GM12878 (cell line): Measurements from ENCODE around the gene CLPX. TPM values are rescaled to one million over a fixed set of nuclear protein-coding genes. Genes with fewer than 3 reads are reported as not detected.

Experiments
- CBX5 ChIP-seq: sonication (generic); IDR thresholded peaks from 2 replicates; pipeline ENCODE4 v1.6.1; 2016; ENCODE audit warnings: low read depth, moderate library complexity, mild to moderate bottlenecking, inconsistent platforms
- CUX1 ChIP-seq: IDR thresholded peaks from 2 replicates; pipeline ENCODE4 v1.6.1; 2012; ENCODE audit warnings: improper control_type of control experiment, low read depth, low read length; ENCODE audit not compliant: insufficient replicate concordance
- E2F8 ChIP-seq: fragments of 450-650 bp; IDR thresholded peaks from 2 replicates; pipeline ENCODE4 v1.6.1; 2018; ENCODE audit warnings: mild to moderate bottlenecking, low read depth, moderate library complexity; ENCODE audit not compliant: partially characterized antibody
- EGR1 ChIP-seq, 2 experiments: IDR thresholded peaks; 1 replicate in 1 of 2; 2 replicates in 1 of 2; pipeline ENCODE4 v1.6.1; 2011 to 2012; ENCODE audit warnings: low read depth in 2 of 2, low read length in 2 of 2, borderline replicate concordance in 1 of 2, mild to moderate bottlenecking in 1 of 2, moderate library complexity in 1 of 2
- ELK1 ChIP-seq: IDR thresholded peaks from 2 replicates; pipeline ENCODE4 v1.6.1; 2012; ENCODE audit warnings: low read depth, low read length, improper control_type of control experiment
- HDAC6 ChIP-seq: fragments of 200-600 bp; sonication (generic); IDR thresholded peaks from one replicate; pipeline ENCODE4 v1.8.0; 2017; ENCODE audit warnings: antibody characterized with exemption; ENCODE audit not compliant: unreplicated experiment
- HSF1 ChIP-seq: fragments of 150-350 bp; IDR thresholded peaks from 2 replicates; pipeline ENCODE4 v1.6.1; 2014; ENCODE audit warnings: mild to moderate bottlenecking, low read depth, low read length
- IKZF1 ChIP-seq: fragments of 450-650 bp; conservative IDR thresholded peaks from 2 replicates; pipeline ENCODE4 v1.6.1; 2017; ENCODE audit warnings: antibody characterized with exemption, mild to moderate bottlenecking
- MEF2A ChIP-seq: IDR thresholded peaks from 2 replicates; pipeline ENCODE4 v1.6.1; 2011; ENCODE audit warnings: low read depth, mild to moderate bottlenecking, low read length, moderate library complexity; ENCODE audit not compliant: insufficient read depth
- SKIL ChIP-seq: fragments of 450-650 bp; IDR thresholded peaks from 2 replicates; pipeline ENCODE4 v1.6.1; 2017; ENCODE audit warnings: mild to moderate bottlenecking, low read depth, inconsistent platforms; ENCODE audit not compliant: poor library complexity, severe bottlenecking
- SMAD1 ChIP-seq: fragments of 450-650 bp; IDR thresholded peaks from 2 replicates; pipeline ENCODE4 v1.6.1; 2018; ENCODE audit warnings: mild to moderate bottlenecking, low read depth; ENCODE audit not compliant: partially characterized antibody
- TBL1XR1 ChIP-seq: IDR thresholded peaks from 2 replicates; pipeline ENCODE4 v1.6.1; 2012; ENCODE audit warnings: low read depth, low read length, improper control_type of control experiment
- USF2 ChIP-seq: IDR thresholded peaks from 2 replicates; pipeline ENCODE4 v1.6.1; 2011; ENCODE audit warnings: low read depth, low read length, improper control_type of control experiment, borderline replicate concordance
- ZBED1 ChIP-seq: IDR thresholded peaks from 2 replicates; pipeline ENCODE4 v1.6.1; 2016; ENCODE audit warnings: borderline replicate concordance
- polyA plus RNA-seq, 11 experiments: library from polyadenylated mRNA; depleted of rRNA in 4 of 11; unstranded in 6 of 11; stranded (reverse) in 5 of 11; fragments of >200 nt; fragmentation: Nextera tagmentation in 4 of 11; fragmentation: Illumina TruSeq in 1 of 11; extraction: Ambion mirVana in 4 of 11; extraction: Trizol in 1 of 11; gene quantifications; 1 replicate in 1 of 11; 2 replicates in 10 of 11; pipeline versions ENCODE4 v1.2.1 to v1.2.3, GENCODE V29; 2011 to 2016; ENCODE audit warnings: inconsistent platforms in 2 of 11, missing spikeins in 2 of 11, low read depth in 1 of 11
- total RNA-seq, 4 experiments: library from RNA; depleted of rRNA in 3 of 4; stranded (reverse); fragments of >200 nt in 3 of 4; fragmentation: Illumina TruSeq in 1 of 4; extraction: Trizol in 1 of 4; gene quantifications; 2 replicates each; pipeline versions ENCODE4 v1.2.1 to v1.2.3, GENCODE V29; 2013 to 2021

CLPX gene
- total and polyA plus RNA-seq, 10 of the 15 experiments (the other 5 are each of a cell fraction or from before 2014, with no cell fraction given): 10.1 to 57.4 (median 31.3) TPM

DNA sequence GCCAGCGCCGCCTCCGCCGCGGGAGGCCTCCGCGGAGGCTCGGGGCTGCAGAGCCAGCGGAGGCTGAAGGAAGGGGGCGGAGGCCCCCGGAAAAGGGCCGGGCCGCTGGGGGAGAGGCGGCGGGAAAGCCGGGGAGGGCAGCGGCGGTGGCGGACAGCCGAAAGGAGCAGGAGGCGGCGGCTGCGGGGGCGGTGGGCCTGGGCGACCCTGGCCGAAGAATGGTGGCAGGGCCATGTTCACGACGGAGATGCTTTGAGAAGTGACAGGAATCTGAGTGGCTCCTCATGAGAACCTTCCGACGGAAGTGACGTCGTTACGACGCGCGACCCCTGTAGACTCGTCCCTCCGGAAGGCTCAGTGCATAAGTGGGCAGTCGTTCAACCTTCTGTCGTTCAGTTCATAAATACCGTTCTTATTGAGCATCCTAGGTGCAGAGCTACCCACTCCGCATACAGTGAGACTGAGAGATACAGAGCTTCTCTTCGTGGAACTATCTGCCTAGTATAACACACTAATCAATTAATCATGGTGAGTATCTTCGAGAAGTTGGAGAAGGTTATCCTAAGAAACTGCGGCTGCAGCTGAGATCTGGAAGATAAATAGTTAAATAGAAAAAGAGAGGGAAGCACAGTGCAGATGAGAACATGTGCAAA is 51.5 kb downstream of the CLPX start, which contains the start of gene PDCD7 (continued):
- TF ChIP-seq USF2 (no peak), CUX1 (no peak), IKZF1 (peak; percentile 73), CBX5 (no peak), SMAD1 (peak; percentile 86), MEF2A (no peak), E2F8 (peak; percentile 61), EGR1 (IDR thresholded peaks at IDR 0.05; ENCODE audit: borderline replicate concordance in 1 of 2, low read depth in 2 of 2, low read length in 2 of 2) (peak in 1 of 2 experiments; percentile 88; a peak in 1 of 3 replicates), SKIL (no peak), ELK1 (peak; percentile 90), TBL1XR1 (peak; percentile 38; the same call in 1 of the 2 replicates), HDAC6 (no peak), ZBED1 (0 out of 2 replicates have a peak, but pooled peaks have one; percentile 21), HSF1 (no peak)
